ENCODE results near the gene PITPNM3.

PITPNM3 gene

GRCh38 chr17:6551356-6551755, 5.0 kb downstream of the PITPNM3 start:
- no peak for DNase-seq

GRCh38 chr17:6549384-6550036, 6.8 kb downstream of the PITPNM3 start:
- no peak for DNase-seq

DNA sequence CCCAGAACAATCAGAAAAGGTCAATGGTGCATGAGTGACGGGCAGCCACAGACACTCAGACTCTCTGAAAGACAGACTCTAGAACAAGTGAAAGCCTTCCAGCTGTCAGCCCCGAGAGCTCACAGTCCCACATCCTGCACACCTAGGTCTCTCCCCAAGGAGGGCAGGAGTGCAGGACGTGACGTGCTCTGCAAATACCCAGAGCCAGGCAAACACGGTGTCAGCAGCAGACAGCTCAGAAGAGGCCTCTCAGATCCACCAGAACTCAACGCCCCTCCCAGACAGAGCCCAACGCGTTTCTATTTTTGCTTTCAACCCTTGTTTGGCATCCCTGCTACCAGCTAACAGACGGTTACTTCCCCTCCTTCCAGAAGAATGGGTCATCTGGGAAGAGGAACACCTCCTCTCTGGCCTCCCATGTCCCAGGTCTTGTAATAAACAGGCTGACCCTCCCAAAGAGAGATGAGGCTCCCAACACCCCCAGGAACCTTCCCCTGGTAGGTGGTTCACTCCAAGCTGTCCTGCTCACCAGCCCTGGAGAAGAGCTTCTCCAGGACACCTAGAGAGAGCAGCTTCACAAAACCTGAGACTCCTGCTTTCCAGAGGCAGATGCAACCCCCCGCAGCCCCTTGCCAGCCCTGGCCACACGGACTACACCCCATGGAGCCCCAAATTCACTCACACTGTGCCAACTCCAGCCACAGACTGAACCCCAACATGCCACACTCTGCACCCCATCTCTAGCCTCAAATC, 7.6 kb downstream of the PITPNM3 start:
- no peak for DNase-seq

- no peak for DNase-seq
Observed at GRCh38 chr17:6548034-6548433, 8.3 kb downstream of the PITPNM3 start.

GRCh38 chr17:6547336-6547735, 9.0 kb downstream of the PITPNM3 start:
- no peak for DNase-seq

DNA sequence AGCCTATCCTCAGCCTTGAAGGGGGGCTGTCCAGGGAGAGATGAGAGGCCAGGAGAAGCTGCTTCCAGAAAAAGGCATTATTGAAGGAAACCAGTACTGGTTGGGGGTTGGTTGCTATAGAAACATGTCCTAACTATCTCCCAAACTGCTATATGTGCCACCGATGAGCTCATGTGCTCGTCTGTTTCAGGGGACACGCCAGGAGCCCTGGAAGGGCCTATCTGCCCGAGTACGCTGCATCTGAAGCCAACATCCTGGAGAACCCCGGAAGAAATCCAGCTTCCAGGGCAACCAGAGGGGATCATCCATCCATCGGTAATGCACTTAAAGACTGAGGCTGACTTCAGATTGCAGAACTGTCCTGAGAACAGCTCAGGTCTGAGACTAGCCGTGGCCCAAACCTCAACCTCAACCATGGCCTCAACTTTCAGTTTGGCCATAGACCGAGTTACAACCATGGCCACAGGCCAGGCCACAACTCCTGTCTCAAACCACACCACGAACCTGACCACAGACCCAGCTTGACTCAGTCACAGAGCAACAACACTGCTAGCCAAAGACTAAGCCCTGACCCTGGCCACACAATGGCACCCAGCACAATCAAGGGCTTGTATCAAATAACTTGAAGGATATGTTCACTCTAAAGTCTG, 10.2 kb downstream of the PITPNM3 start:
- no peak for DNase-seq

DNA sequence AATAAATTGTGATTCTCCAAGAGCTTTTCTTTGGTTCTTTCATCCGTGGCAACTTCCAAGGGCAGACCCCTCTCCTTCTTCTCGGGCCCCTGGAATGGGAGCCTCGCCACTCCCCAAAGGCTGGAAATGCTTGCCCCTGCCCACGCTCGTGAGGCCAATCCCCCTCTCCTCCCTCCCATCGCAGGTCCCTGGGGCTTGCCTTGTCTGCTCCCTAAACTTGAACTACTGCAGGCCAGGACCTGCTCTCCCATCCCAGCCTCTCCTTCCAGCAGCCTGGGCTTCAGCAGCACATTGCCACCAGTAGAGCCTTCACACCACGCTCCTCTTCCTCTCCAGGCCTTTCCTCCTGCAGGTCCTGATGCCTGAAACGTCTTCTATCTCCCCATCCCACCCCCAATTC, 11.1 kb downstream of the PITPNM3 start:
- DNase-seq = no peak

DNA sequence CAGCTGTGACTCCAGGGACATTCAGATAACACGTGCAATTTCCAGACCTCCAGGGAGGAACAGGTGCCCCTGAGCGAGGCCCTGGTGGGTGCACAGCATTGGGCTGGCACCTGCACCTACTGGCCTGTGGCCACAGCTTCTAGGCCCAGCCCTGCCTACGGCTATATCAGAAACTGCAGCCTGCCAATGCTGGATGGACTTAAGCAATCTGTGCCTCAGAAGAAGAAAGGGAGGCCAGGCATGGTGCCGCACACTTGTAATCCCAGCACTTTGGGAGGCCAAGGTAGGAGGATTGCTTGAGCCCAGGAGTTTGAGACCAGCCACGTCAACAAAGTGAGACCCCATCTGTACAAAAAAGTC, 12.4 kb downstream of the PITPNM3 start:
- DNase-seq = no peak

GRCh38 chr17:6543079-6544010, 13.0 kb downstream of the PITPNM3 start:
- DNase-seq = no peak

- DNase-seq = no peak
Observed at GRCh38 chr17:6542577-6542976, 13.8 kb downstream of the PITPNM3 start.

GRCh38 chr17:6541886-6542285, 14.5 kb downstream of the PITPNM3 start:
- no peak for DNase-seq

GRCh38 chr17:6539871-6540270, 16.5 kb downstream of the PITPNM3 start:
- no peak for DNase-seq

DNA sequence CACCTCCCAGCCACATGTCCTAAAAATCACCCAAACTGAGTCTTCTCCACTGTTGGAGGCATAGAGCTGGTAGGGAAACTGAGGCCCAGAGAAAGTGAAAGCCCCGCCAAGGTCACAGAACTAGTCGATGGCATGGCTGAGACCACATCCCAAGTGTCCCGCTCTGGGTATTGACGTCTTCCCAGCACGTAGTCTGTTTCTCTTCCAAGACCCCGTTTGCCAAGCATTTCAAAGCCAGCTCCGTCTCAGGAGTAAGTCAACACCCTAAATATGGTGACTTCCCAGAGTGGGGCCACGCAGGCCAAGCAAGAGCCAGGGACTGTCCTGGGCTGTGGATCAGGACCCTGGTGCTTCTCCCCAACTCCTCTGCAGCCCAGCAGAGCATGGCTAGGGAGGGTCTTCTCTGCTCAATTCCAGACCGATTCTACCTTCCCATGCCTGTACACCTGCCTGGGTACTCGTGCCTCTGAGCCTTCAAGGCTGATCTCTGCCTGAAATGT, 19.7 kb downstream of the PITPNM3 start:
- no peak for DNase-seq

- DNase-seq = no peak
Observed at GRCh38 chr17:6536053-6536452, 20.3 kb downstream of the PITPNM3 start.

- no peak for DNase-seq
Observed at GRCh38 chr17:6534846-6535514, 21.4 kb downstream of the PITPNM3 start.

DNA sequence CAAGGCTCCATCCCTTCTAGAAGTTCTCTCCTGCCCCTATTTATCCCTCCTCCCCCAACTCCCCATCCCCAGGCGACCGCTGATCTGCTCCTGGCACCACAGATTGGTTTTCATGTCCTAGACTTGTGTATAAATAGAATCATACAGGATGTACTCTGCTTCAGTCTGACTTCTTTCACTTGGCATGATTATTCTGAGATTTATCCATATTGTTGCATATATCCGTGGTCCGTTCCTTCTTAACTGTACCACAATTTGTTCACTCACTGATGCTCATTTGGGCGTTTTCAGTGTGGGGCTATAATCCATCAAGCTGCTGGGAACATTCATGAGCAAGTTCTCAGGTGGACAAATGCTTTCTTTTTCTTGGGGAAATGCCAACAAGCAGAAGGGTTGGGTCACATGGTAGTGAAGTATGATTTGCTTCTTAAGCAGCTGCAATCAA, 23.9 kb downstream of the PITPNM3 start:
- no peak for DNase-seq

DNA sequence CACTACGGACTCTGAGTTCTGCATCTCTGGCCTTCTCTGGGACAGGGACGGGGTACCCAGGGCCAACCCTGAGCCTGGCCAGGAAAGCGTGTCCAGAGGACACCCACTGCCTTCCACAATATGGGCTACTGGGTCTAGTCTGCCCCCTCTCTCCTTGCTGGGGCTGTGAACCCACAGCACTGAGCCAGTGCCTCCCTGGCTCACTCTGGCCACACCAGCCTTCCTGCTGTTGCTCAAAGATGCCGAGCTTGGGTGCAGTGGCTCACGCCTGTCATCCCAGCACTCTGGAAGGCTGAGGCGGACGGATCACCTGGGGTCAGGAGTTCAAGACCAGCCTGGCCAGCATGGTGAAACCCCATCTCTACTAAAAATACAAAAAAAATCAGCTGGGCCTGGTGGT, 24.8 kb downstream of the PITPNM3 start:
- no peak for DNase-seq

- DNase-seq = no peak
Observed at GRCh38 chr17:6530324-6530920, 25.9 kb downstream of the PITPNM3 start.

- DNase-seq = no peak
Observed at GRCh38 chr17:6528557-6528956, 27.8 kb downstream of the PITPNM3 start.

- DNase-seq = no peak
Observed at GRCh38 chr17:6526362-6527152, 29.8 kb downstream of the PITPNM3 start.

GRCh38 chr17:6525731-6526130, 30.6 kb downstream of the PITPNM3 start:
- DNase-seq = no peak

Data from activated gamma-delta T cell treated with Interleukin-2 at 50 U/mL for 16 hours (primary cell).